ENCODE measurements around the gene LAMTOR2. TPM values are rescaled to one million over a fixed set of nuclear protein-coding genes. Genes with fewer than 3 reads are reported as not detected.

Gene LAMTOR2
- total RNA-seq, 1 donor from 2014 or later, result 61.0 TPM

DNA sequence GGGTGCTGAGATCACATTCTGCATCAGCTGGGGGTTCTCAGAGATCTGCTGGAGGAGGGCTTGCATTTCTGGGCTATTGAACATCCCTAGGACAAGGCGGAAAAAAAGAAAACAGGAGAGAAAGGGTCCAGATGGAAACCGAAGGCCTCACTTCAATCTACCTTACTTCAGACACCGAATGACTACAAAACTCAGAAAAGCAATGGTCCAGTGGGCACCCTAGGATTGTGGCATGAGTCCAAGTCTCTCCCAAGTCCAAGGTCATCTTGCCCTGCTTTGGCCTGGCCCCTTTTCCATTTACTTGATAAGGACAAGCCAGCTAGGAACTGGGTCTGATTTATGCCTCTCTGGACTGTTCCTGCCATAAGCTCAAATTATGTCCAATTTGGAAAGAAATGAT lies 11.8 kb upstream of the LAMTOR2 start:
- Mint-ChIP-seq H3K36me3 (ENCODE audit: insufficient read depth) (peaks cover 17% of the 10 kb centered on the region), H3K27ac (no peak overlapping the region), H3K27me3 (no peaks in the 10 kb centered on the region), H3K4me3 (ENCODE audit: low read depth) (no peak overlapping the region), H3K9me3 (ENCODE audit: low read depth) (no peaks in the 10 kb centered on the region), H3K4me1 (ENCODE audit: low read depth) (peaks cover 10% of the 10 kb centered on the region)
- no peak for DNase-seq (ENCODE audit: low spot score, unreplicated experiment)
- TF ChIP-seq, protein P1, sequence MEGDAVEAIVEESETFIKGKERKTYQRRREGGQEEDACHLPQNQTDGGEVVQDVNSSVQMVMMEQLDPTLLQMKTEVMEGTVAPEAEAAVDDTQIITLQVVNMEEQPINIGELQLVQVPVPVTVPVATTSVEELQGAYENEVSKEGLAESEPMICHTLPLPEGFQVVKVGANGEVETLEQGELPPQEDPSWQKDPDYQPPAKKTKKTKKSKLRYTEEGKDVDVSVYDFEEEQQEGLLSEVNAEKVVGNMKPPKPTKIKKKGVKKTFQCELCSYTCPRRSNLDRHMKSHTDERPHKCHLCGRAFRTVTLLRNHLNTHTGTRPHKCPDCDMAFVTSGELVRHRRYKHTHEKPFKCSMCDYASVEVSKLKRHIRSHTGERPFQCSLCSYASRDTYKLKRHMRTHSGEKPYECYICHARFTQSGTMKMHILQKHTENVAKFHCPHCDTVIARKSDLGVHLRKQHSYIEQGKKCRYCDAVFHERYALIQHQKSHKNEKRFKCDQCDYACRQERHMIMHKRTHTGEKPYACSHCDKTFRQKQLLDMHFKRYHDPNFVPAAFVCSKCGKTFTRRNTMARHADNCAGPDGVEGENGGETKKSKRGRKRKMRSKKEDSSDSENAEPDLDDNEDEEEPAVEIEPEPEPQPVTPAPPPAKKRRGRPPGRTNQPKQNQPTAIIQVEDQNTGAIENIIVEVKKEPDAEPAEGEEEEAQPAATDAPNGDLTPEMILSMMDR (IDR thresholded peaks at IDR 0.05; ENCODE audit: unreplicated experiment), result no peak

DNA sequence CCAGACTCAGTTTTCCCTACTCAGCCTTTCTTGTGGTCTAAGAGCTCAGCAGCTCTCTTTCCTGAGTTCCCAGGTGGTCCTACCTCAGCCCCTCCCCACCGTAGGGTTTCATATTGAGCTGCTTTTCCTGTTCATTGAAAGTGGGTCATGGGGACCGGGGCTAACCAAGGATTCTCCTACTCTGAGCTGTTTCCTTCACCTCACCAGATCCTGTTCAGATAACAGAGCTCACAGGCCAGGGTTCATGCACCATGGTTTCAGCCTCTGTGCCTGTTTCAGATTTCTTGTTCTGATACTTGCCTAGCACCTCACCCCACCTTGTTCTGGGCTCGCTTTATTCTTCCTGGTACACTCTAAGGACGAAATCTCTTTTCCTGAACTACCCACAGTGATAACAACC lies 9.5 kb upstream of the LAMTOR2 start:
- Mint-ChIP-seq H3K9me3 (ENCODE audit: low read depth) (no peaks in the 10 kb centered on the region), H3K4me1 (ENCODE audit: low read depth) (peaks cover 9% of the 10 kb centered on the region), H3K27me3 (no peaks in the 10 kb centered on the region), H3K27ac (no peak overlapping the region), H3K4me3 (ENCODE audit: low read depth) (no peak overlapping the region), H3K36me3 (ENCODE audit: insufficient read depth) (peaks cover 20% of the 10 kb centered on the region)
- TF ChIP-seq, protein P1 (IDR thresholded peaks at IDR 0.05; ENCODE audit: unreplicated experiment), result no peak
- no peak for DNase-seq (ENCODE audit: low spot score, unreplicated experiment)

DNA sequence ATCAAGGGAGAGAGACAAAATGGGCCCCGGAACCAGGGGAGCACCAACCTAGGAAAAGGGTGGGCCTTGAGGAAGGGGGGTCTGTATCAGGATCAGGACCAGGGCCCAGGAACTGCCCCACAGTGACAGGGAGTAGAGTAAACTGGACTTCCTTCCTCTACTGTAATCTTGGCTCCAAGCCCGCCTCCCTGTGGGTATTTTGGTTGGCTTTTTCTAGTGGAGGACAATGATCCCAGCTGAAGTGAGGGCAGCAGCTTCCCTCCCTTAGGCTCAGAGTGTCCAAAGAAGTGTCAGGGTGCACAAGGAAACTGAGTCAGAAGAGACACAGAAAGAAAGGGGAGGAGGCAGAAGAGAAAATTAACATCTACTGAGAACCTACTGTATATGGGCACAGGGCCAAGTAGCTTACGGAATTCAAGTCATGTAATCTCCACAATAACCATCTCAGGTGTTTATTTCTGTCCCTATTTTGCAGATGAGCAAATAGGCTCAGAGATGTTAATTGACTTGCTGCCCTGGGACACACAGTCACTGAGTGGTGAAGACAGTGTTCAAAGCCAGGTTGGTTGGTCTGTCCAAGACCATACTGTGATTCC lies 5.8 kb upstream of the LAMTOR2 start:
- no peak overlapping the region for H3K4me3 Mint-ChIP-seq (ENCODE audit: low read depth)
- no peak for DNase-seq (ENCODE audit: low spot score, unreplicated experiment)
- H3K36me3 Mint-ChIP-seq (ENCODE audit: insufficient read depth), result peaks cover 12% of the 10 kb centered on the region
- H3K9me3 Mint-ChIP-seq (ENCODE audit: low read depth), result no peaks in the 10 kb centered on the region
- no peaks in the 10 kb centered on the region for H3K27me3 Mint-ChIP-seq
- TF ChIP-seq, protein P1 (IDR thresholded peaks at IDR 0.05; ENCODE audit: unreplicated experiment), result no peak
- peaks cover 6% of the 10 kb centered on the region for H3K4me1 Mint-ChIP-seq (ENCODE audit: low read depth)
- no peak overlapping the region for H3K27ac Mint-ChIP-seq

DNA sequence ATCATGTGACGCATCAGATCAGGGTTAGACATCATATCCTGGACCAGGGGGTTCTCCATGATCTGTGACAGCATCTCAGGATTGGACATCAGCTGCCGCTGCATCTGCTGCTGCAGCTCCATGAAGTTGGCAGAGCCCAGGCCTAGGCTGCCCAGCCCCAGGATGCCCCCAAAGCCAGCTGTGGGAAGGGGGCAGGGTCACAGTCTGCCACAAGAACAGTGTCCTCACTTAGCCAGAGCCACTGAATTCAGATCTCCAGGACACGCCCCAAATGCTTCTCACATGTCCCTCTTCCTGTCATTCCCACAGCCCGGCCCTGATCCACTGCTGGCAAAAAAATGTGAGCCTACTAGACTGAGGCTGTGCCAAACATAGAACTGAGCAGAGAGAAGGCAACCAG lies 4.2 kb upstream of the LAMTOR2 start:
- Mint-ChIP-seq H3K27me3 (no peaks in the 10 kb centered on the region), H3K36me3 (ENCODE audit: insufficient read depth) (peaks cover 12% of the 10 kb centered on the region), H3K4me3 (ENCODE audit: low read depth) (no peak overlapping the region), H3K9me3 (ENCODE audit: low read depth) (no peaks in the 10 kb centered on the region), H3K27ac (no peak overlapping the region), H3K4me1 (ENCODE audit: low read depth) (peaks cover 11% of the 10 kb centered on the region)
- TF ChIP-seq, protein P1 (IDR thresholded peaks at IDR 0.05; ENCODE audit: unreplicated experiment), result no peak
- DNase-seq (ENCODE audit: low spot score, unreplicated experiment), result no peak

DNA sequence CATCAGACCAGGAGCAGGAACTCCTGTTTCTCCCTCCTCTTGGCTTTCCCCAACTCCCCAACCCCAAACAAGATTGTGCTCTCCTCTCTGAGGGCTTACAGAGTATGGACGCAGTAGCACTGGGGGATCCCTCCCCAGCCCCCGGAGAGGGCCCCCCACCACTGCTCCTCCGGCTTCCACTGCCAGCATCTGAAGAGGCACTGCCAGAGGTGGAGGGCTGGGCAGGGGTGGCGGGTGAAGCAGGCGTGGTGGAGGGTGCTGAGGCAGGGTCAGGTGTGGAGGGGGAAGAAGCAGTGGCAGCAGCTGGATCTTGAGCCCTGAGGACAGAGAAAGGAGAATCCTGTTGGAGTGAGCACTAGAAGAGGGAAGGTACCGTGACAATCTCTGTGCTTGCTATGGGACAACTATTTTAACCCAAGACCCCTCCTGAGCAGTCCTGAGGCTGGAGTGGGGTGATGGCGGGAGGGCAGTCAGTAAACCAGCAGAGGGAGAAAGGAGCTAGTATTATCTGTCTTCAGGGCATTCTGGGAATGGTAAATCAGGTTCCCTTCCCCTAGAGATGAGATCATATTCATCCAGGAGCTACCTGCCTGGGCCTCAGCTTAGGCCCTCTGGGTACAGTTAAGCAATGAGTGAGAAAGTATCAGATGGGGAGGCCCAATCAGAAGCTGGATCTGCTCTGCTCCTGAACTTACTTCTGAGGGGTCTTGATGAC lies 3.4 kb upstream of the LAMTOR2 start:
- peak overlapping the region; percentile 15 for H3K27ac Mint-ChIP-seq
- H3K9me3 Mint-ChIP-seq (ENCODE audit: low read depth), result no peaks in the 10 kb centered on the region
- DNase-seq (ENCODE audit: low spot score, unreplicated experiment), result no peak
- peaks cover 12% of the 10 kb centered on the region for H3K36me3 Mint-ChIP-seq (ENCODE audit: insufficient read depth)
- TF ChIP-seq, protein P1 (IDR thresholded peaks at IDR 0.05; ENCODE audit: unreplicated experiment), result no peak
- H3K4me3 Mint-ChIP-seq (ENCODE audit: low read depth), result peak overlapping the region; percentile 53
- no peaks in the 10 kb centered on the region for H3K27me3 Mint-ChIP-seq
- H3K4me1 Mint-ChIP-seq (ENCODE audit: low read depth), result peaks cover 15% of the 10 kb centered on the region

All from progenitor cell of endocrine pancreas (in vitro differentiated cells).